ENCODE measurements around the gene SACS.
"Not testable (repeated sequence)": the region's sequence is repeated elsewhere in the genome, so short reads cannot be mapped to it uniquely, and the experiment has no call there.

Gene SACS

DNA sequence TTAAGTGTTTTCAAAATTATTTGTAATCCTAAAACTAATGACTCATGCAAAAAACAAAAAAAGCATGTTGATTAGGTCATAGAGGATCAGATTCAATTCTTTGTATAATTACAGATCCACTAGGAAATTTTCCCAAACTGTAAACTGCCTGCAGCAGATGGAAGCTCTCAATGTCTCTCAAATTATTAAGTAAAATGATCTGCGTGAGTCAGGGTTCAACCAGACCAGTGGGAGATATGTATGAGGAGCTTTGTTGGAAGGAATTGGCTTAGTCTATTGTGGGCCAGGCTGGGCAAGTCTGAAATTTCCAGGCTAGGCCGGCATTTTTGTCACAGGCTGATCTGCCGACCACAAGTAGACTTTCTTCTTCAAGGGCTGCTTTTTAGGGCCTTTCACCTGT is 14.4 kb upstream of the SACS start:
- in situ Hi-C loops (cut with MboI; ENCODE audit: low pct_unique_long_range_greater_than_20kb, low sequenced_read_pairs, unreplicated experiment) = no loop called here
- no peak for DNase-seq (ENCODE audit: low spot score)
- TF ChIP-seq, protein P1, sequence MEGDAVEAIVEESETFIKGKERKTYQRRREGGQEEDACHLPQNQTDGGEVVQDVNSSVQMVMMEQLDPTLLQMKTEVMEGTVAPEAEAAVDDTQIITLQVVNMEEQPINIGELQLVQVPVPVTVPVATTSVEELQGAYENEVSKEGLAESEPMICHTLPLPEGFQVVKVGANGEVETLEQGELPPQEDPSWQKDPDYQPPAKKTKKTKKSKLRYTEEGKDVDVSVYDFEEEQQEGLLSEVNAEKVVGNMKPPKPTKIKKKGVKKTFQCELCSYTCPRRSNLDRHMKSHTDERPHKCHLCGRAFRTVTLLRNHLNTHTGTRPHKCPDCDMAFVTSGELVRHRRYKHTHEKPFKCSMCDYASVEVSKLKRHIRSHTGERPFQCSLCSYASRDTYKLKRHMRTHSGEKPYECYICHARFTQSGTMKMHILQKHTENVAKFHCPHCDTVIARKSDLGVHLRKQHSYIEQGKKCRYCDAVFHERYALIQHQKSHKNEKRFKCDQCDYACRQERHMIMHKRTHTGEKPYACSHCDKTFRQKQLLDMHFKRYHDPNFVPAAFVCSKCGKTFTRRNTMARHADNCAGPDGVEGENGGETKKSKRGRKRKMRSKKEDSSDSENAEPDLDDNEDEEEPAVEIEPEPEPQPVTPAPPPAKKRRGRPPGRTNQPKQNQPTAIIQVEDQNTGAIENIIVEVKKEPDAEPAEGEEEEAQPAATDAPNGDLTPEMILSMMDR (IDR thresholded peaks at IDR 0.05; ENCODE audit: extremely low read depth, insufficient read depth, missing control alignments) = no peak

DNA sequence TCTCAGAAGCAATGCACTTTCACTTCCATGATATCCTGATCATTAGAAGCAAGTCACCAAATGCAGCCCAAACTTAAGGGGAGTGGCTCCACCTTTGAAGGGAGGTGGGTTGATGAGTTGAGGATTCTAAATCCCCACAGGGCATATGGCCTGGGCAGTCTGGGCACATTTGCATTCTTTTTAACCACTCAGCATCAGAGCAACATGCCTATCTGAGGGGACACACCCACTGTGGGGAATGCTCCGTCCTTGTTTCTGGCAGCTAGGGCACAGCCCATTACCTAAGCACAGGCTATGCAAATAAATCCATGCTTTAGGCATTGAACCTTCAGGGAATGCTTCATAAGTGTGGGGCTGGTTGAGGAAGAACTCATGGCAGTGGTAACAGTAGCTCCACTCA is 12.3 kb upstream of the SACS start:
- in situ Hi-C loops (cut with MboI; ENCODE audit: low pct_unique_long_range_greater_than_20kb, low sequenced_read_pairs, unreplicated experiment) = no loop called here
- DNase-seq (ENCODE audit: low spot score) = no peak
- TF ChIP-seq, protein P1 (IDR thresholded peaks at IDR 0.05; ENCODE audit: extremely low read depth, insufficient read depth, missing control alignments) = no peak

DNA sequence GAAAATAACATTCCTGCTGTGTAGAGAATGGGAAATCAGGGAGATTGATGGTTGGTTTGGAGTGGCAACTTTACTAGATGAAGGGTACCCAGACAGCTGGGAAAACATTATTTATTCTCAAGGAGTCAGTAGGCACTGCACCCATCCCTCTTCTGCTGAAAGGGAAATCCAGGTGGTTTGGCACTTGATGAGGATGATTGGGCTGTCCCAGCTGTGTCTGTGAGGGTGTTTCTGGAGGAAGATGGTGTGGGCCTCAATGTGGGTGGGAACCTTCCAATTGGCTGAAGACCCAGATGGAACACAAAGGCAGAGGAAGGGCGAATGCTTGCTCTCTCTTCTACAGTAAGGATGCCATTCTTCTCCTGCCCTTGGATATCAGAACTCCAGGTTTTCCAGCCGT is 10.4 kb upstream of the SACS start:
- no peak for DNase-seq (ENCODE audit: low spot score)
- TF ChIP-seq, protein P1 (IDR thresholded peaks at IDR 0.05; ENCODE audit: extremely low read depth, insufficient read depth, missing control alignments) = no peak
- in situ Hi-C loops (cut with MboI; ENCODE audit: low pct_unique_long_range_greater_than_20kb, low sequenced_read_pairs, unreplicated experiment) = no loop called here

DNA sequence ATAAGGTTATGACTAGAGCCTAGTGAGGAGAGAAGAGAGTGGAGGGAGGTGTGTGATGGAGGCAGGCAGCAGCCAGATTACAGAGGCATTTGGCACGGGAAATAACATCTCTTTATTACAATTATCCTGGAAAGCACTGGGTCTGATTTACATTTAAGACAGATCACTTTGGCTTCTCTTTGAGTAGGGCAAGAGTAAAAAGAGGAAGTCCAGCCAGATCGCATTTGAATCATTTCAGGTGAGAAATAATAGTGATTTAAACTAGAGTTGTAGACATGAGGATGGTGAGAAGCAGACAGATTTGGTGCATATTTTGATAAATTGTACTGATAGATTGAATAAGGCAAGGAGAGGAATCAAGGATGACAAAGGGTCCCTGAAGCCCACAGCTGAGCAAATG is 9.6 kb upstream of the SACS start:
- TF ChIP-seq, protein P1 (IDR thresholded peaks at IDR 0.05; ENCODE audit: extremely low read depth, insufficient read depth, missing control alignments) = no peak
- no peak for DNase-seq (ENCODE audit: low spot score)
- in situ Hi-C loops (cut with MboI; ENCODE audit: low pct_unique_long_range_greater_than_20kb, low sequenced_read_pairs, unreplicated experiment) = no loop called here

DNA sequence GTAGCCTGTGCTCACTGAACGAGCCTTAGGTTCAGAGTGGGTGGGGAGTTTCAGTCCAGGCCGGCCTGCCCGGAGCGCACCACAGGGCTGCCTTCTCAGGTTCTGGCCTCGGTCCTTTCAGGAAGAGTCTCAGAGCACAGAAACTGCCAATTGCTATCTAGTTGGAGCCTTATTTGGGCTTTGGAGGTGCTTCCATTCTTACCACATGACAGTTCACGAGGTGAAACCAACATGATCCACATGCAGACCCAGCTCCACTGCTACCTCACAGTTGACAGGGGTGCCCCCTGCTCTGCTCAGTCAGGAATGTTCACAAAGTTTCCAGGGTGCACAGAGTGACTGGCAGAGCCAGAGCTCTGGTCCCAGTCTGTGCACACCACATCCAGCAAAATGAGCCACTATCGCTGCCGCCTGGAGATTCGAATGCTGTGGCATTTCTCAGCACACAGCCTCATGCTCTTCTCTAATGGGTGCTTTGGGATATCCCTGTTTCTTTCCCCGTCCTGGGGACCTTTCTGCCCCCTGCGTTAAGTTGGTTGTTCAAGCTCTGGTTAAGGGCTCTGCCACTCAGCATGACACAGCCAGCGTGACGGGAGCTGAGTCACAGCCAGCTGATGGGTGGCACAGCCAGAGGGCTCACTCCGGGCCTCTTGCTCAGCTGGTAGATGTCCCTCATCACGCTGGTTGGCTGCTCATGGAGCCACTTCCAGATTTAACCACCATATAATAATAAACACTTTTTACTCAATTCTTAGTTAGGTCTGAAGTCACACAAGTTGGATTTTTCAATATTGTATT is 7.5 kb upstream of the SACS start:
- TF ChIP-seq, protein P1 (IDR thresholded peaks at IDR 0.05; ENCODE audit: extremely low read depth, insufficient read depth, missing control alignments) = no peak
- DNase-seq (ENCODE audit: low spot score) = no peak
- in situ Hi-C loops (cut with MboI; ENCODE audit: low pct_unique_long_range_greater_than_20kb, low sequenced_read_pairs, unreplicated experiment) = no loop called here

DNA sequence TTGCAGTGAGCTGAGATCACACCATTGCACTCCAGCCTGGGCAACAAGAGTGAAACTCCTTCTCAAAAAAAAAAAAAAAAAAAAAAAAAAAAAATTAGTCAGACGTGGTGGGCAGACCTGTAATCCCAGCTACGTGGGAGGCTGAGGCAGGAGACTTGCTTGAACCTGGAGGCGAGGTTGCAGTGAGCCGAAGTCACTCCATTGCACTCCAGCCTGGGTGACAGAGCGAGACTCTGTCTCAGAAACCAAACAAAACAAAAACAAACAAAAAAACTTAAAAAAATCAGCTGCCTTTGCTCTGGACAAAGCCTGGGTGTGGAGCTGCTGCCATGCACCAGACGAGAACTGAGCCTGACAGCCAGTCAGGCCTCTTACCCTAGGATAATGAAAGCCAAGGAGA is 6.8 kb upstream of the SACS start:
- DNase-seq (ENCODE audit: low spot score); in situ Hi-C loops (cut with MboI; ENCODE audit: low pct_unique_long_range_greater_than_20kb, low sequenced_read_pairs, unreplicated experiment): not testable (repeated sequence)

DNA sequence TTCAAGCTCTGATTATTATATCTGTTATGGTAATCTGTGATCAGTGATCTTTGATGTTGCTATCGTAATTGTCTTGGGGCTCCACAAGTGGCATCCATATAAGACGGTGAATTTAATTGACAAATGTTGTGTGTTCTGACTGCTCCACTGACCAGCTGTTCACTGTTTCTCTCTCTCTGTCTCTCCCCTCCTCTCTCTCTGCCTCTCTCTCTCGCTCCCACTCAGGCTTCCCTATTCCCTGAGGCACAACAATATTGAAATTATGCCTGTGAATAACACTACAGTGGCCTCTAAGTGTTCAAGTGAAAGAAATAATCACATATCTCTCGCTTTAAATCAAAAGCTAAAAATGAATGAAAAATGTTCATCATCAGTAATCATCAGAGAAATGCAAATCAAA is 4.4 kb upstream of the SACS start:
- DNase-seq (ENCODE audit: low spot score) = no peak
- in situ Hi-C loops (cut with MboI; ENCODE audit: low pct_unique_long_range_greater_than_20kb, low sequenced_read_pairs, unreplicated experiment) = no loop called here
- TF ChIP-seq, protein P1 (IDR thresholded peaks at IDR 0.05; ENCODE audit: extremely low read depth, insufficient read depth, missing control alignments) = no peak

Measured in GM13977 (cell line).